ENCODE data around the gene EXOC6B. TPM values are rescaled to one million over a fixed set of nuclear protein-coding genes. Genes with fewer than 3 reads are reported as not detected.

EXOC6B gene
- total RNA-seq, 2 donors from 2014 or later = 51.3 to 68.9 TPM

DNA sequence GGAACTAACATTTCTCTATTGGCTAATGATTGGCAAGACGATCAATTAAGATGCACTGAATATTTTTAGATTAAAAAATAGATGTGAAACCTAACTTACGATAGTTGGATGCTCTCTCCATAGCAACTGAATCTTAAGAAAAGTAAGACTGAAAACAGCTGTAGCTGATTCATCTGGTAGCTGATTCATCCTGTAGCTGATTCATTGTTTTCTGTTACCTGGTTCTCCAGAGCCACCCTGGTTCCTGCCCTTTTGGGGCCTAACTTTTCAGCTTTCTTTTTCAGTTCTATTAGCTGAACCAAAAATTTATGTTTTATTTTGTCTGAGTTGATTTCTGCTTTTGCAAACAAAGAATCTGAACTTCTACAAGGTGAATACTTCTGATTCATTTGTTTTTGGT, 38.7 kb upstream of the EXOC6B start:
- H3K4me1 ChIP-seq (ENCODE audit: control insufficient read depth, insufficient read depth, low read length) = peaks cover 3% of the 10 kb centered on the region
- DNase-seq = no peak
- peaks cover 10% of the 10 kb centered on the region for H3K27me3 ChIP-seq (ENCODE audit: control insufficient read depth, insufficient read depth, low read length, poor library complexity, severe bottlenecking)
- H3K9me3 Mint-ChIP-seq = no peaks in the 10 kb centered on the region
- peaks cover 13% of the 10 kb centered on the region for H3K4me1 Mint-ChIP-seq
- no peak overlapping the region for H3K4me3 Mint-ChIP-seq
- H3K27me3 Mint-ChIP-seq (ENCODE audit: insufficient read depth) = peaks cover 28% of the 10 kb centered on the region
- H3K9me3 ChIP-seq (ENCODE audit: control insufficient read depth, low read length) = no peaks in the 10 kb centered on the region
- no peaks in the 10 kb centered on the region for H3K36me3 ChIP-seq (ENCODE audit: control insufficient read depth, insufficient read depth, low read length)
- no peaks in the 10 kb centered on the region for H3K36me3 Mint-ChIP-seq (ENCODE audit: low read depth)
- TF ChIP-seq CTCF (conservative IDR thresholded peaks at IDR 0.05) = no peak
- no peak overlapping the region for H3K9ac ChIP-seq (ENCODE audit: extremely low read depth, low read length, poor library complexity, severe bottlenecking)
- H3K4me3 ChIP-seq (ENCODE audit: low read length) = no peak overlapping the region
- H3K27ac Mint-ChIP-seq = no peak overlapping the region
- 39 to 100% methylated on average over 1 to 2 of the region's 2 CpGs for WGBS, 2 experiments (ENCODE audit: insufficient coverage in 1 of 2, insufficient read length in 1 of 2)
- H3K27ac ChIP-seq (ENCODE audit: low read depth, low read length) = no peak overlapping the region

DNA sequence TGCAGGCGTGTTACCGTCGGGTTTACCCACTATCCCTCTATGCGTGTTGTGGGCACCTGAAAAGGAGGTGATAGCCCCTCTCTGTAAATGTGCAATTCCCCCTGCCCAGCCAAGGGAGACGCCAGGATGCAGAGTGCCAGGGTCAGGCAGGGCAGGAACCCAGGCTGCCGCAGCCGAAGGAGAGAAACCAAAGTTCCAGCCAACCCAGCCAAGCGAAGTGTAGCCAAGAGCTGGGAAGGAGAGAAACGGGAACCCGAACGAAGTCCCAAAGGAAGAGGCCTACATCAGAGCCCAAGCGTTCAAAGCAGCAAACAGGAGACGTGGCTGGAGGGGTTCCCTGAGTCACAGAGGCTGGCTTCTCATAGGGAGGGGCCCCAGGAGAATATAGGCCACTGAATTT, 37.2 kb upstream of the EXOC6B start:
- peaks cover 10% of the 10 kb centered on the region for H3K27me3 ChIP-seq (ENCODE audit: control insufficient read depth, insufficient read depth, low read length, poor library complexity, severe bottlenecking)
- H3K9me3 ChIP-seq (ENCODE audit: control insufficient read depth, low read length) = no peaks in the 10 kb centered on the region
- no peak overlapping the region for H3K27ac ChIP-seq (ENCODE audit: low read depth, low read length)
- TF ChIP-seq CTCF (conservative IDR thresholded peaks at IDR 0.05) = no peak
- H3K4me1 Mint-ChIP-seq = peaks cover 13% of the 10 kb centered on the region
- H3K4me1 ChIP-seq (ENCODE audit: control insufficient read depth, insufficient read depth, low read length) = peaks cover 3% of the 10 kb centered on the region
- no peaks in the 10 kb centered on the region for H3K9me3 Mint-ChIP-seq
- H3K36me3 Mint-ChIP-seq (ENCODE audit: low read depth) = no peaks in the 10 kb centered on the region
- 63 to 86% methylated on average over 8 to 13 of the region's 13 CpGs for WGBS, 2 experiments (ENCODE audit: insufficient coverage in 1 of 2, insufficient read length in 1 of 2)
- no peak overlapping the region for H3K27ac Mint-ChIP-seq
- no peak for DNase-seq
- peak overlapping the region; percentile 57 for H3K4me3 ChIP-seq (ENCODE audit: low read length)
- no peak overlapping the region for H3K9ac ChIP-seq (ENCODE audit: extremely low read depth, low read length, poor library complexity, severe bottlenecking)
- peaks cover 27% of the 10 kb centered on the region for H3K27me3 Mint-ChIP-seq (ENCODE audit: insufficient read depth)
- no peaks in the 10 kb centered on the region for H3K36me3 ChIP-seq (ENCODE audit: control insufficient read depth, insufficient read depth, low read length)
- peak overlapping the region; percentile 55 for H3K4me3 Mint-ChIP-seq

DNA sequence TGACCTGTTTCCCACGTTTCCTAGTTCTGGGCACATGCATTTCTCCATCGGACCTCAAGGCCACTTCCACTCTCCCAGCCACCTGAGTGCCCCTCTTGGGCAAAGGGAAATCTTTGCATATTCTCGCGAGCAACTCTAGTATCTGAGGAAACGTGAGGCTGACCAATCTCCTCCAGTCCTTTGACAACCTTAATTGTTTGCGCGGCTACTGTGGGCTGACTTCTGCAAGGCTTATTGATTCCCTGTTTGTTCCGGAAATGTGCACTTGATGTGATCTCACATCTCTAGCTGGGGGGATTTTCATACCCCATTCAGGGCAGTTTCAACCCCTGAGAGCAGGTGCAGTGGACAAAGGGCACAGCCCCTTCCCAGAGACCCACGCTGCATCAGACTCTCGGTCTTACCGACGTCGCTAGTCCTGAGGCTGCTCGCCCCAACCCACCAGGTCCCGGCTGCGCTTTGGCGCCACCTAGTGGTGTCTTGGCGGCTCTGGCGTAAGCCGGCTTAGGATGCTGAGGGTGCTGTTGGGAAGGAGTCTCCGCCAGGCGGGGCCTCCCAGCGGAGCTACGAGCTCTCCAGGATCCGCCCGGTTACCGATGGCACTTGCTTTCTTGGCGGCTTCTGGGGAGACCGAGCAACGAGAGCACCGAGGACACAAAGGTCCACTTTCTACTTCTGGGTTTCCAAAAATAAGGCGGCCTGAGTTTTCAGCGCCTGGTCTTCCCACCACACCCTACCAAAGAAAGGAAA, 36.6 kb upstream of the EXOC6B start:
- peak; percentile 99 for TF ChIP-seq CTCF (conservative IDR thresholded peaks at IDR 0.05)
- Mint-ChIP-seq H3K27me3 (ENCODE audit: insufficient read depth) (peaks cover 27% of the 10 kb centered on the region), H3K4me3 (peak overlapping the region; percentile 55), H3K27ac (no peak overlapping the region), H3K4me1 (peaks cover 16% of the 10 kb centered on the region), H3K9me3 (no peaks in the 10 kb centered on the region), H3K36me3 (ENCODE audit: low read depth) (no peaks in the 10 kb centered on the region)
- Histone ChIP-seq H3K9me3 (ENCODE audit: control insufficient read depth, low read length) (no peaks in the 10 kb centered on the region), H3K27ac (ENCODE audit: low read depth, low read length) (no peak overlapping the region), H3K36me3 (ENCODE audit: control insufficient read depth, insufficient read depth, low read length) (no peaks in the 10 kb centered on the region), H3K27me3 (ENCODE audit: control insufficient read depth, insufficient read depth, low read length, poor library complexity, severe bottlenecking) (peaks cover 10% of the 10 kb centered on the region), H3K9ac (ENCODE audit: extremely low read depth, low read length, poor library complexity, severe bottlenecking) (no peak overlapping the region), H3K4me3 (ENCODE audit: low read length) (peak overlapping the region; percentile 57), H3K4me1 (ENCODE audit: control insufficient read depth, insufficient read depth, low read length) (peaks cover 5% of the 10 kb centered on the region)
- WGBS, 2 experiments (ENCODE audit: insufficient coverage in 1 of 2, insufficient read length in 1 of 2) = 11 to 20% methylated on average over 23 to 33 of the region's 33 CpGs
- peak; percentile 99 for DNase-seq
